K562 (cell line): ENCODE data around the gene C20orf141. TPM values are rescaled to one million over a fixed set of nuclear protein-coding genes. Genes with fewer than 3 reads are reported as not detected.

Experiments
- ATAC-seq: fragments of 200-7000 bp; cut with Tn5 transposase; 3 replicates; pipeline ENCODE4 v1.9.1; 2020; ENCODE audit warnings: moderate library complexity
- BruUV-seq: library from RNA; stranded (reverse); fragments of 400-500 nt; replicated peaks from 2 replicates; lab custom pipeline; 2021; lab: Mats Ljungman, UMichigan
- CTCF ChIA-PET: fragments of 300-600 bp; formaldehyde crosslinking; extraction: SDS; loops from one replicate; lab custom pipeline; 2021; ENCODE audit warnings: low intra/inter-chr PET ratio; lab: Yijun Ruan, JAX
- POLR2A ChIA-PET: fragments of 300-600, 350-650 bp; sonication (Branson Sonifier 250); formaldehyde crosslinking; extraction: SDS; loops from one replicate; lab custom pipeline; 2021; ENCODE audit warnings: antibody characterized with exemption, inconsistent platforms; lab: Yijun Ruan, JAX
- DNase-seq, 4 experiments: peaks; one replicate each; pipeline versions ENCODE4 v3.0.0 to v3.0.0-alpha.2; 2011 to 2018; ENCODE audit warnings: low spot score in 3 of 4, mixed read lengths in 3 of 4; ENCODE audit errors: extremely low read depth in 1 of 4
- FAIRE-seq: peaks from 2 replicates; lab custom pipeline; 2011; peaks lifted over from hg19 to GRCh38; lab: Jason Lieb, UNC
- H2AFZ ChIP-seq: 2 replicates; pipeline ENCODE4 v1.6.0; 2011; ENCODE audit warnings: low read depth, low read length, control low read depth, inconsistent platforms
- H3K27ac ChIP-seq: fragments of 200-600 bp; 3 replicates; pipeline ENCODE4 v1.8.0; 2011; ENCODE audit warnings: low read depth, mild to moderate bottlenecking, control low read depth, inconsistent platforms, low read length, moderate library complexity, mixed read lengths; ENCODE audit errors: extremely low read depth
- H3K27me3 ChIP-seq, 2 experiments: fragments of 300-600 bp in 1 of 2; 2 replicates in 1 of 2; 3 replicates in 1 of 2; pipeline versions ENCODE4 v1.6.0 to v1.8.0; 2011; ENCODE audit warnings: inconsistent platforms in 2 of 2, low read length in 2 of 2, mild to moderate bottlenecking in 1 of 2, mixed read lengths in 1 of 2, moderate library complexity in 1 of 2; ENCODE audit not compliant: control insufficient read depth in 2 of 2, insufficient read depth in 2 of 2
- H3K36me3 ChIP-seq: fragments of 300-600 bp; 3 replicates; pipeline ENCODE4 v1.8.0; 2011; ENCODE audit warnings: mild to moderate bottlenecking, low read length, inconsistent platforms; ENCODE audit not compliant: control insufficient read depth, insufficient read depth
- H3K4me1 ChIP-seq, 2 experiments: fragments of 200-600 bp in 1 of 2; replicated peaks in 1 of 2; 2 replicates in 1 of 2; 3 replicates in 1 of 2; pipeline versions ENCODE4 v1.5.1 to v1.8.0; 2011; ENCODE audit warnings: inconsistent platforms in 2 of 2, low read length in 2 of 2, mild to moderate bottlenecking in 1 of 2, mixed read lengths in 1 of 2, moderate library complexity in 1 of 2; ENCODE audit not compliant: control insufficient read depth in 2 of 2, insufficient read depth in 2 of 2
- H3K4me2 ChIP-seq: 2 replicates; pipeline ENCODE4 v1.6.1; 2011; ENCODE audit warnings: low read length, control low read depth, inconsistent platforms, mixed read lengths; ENCODE audit not compliant: insufficient read depth
- H3K4me3 ChIP-seq: fragments of 200-600 bp; sonication (generic), shearing (Covaris generic); 2 replicates; pipeline ENCODE4 v1.5.1; 2016; ENCODE audit warnings: control low read depth, inconsistent platforms
- H3K79me2 ChIP-seq: fragments of 200-600 bp; 3 replicates; pipeline ENCODE4 v1.8.0; 2011; ENCODE audit warnings: low read length, inconsistent platforms; ENCODE audit not compliant: control insufficient read depth, insufficient read depth
- H3K9ac ChIP-seq, 2 experiments: 2 replicates each; pipeline versions ENCODE4 v1.6.0 to v1.6.1; 2011; ENCODE audit warnings: low read depth in 2 of 2, low read length in 2 of 2, control low read depth in 1 of 2, inconsistent platforms in 1 of 2, mild to moderate bottlenecking in 1 of 2, mixed read lengths in 1 of 2; ENCODE audit not compliant: insufficient read depth in 1 of 2
- H3K9me1 ChIP-seq: one replicate; pipeline ENCODE4 v1.6.0; 2011; ENCODE audit warnings: inconsistent platforms, mild to moderate bottlenecking, low read length, moderate library complexity; ENCODE audit not compliant: control insufficient read depth, insufficient read depth
- H3K9me3 ChIP-seq: replicated peaks from 2 replicates; pipeline ENCODE4 v1.5.1; 2011; ENCODE audit warnings: low read depth, low read length, inconsistent platforms; ENCODE audit not compliant: control insufficient read depth, insufficient read depth
- H4K20me1 ChIP-seq: replicated peaks from 2 replicates; pipeline ENCODE4 v1.6.1; 2011; ENCODE audit warnings: low read length, inconsistent platforms, mixed read lengths; ENCODE audit not compliant: control insufficient read depth, insufficient read depth
- KLF16 ChIP-seq: IDR thresholded peaks from 2 replicates; pipeline ENCODE4 v1.6.1; 2016; ENCODE audit warnings: antibody characterized with exemption
- MCM2 ChIP-seq: fragments of 450-650 bp; IDR thresholded peaks from 2 replicates; pipeline ENCODE4 v1.6.1; 2017; ENCODE audit warnings: low read depth, mild to moderate bottlenecking
- MCM7 ChIP-seq, 2 experiments: fragments of 450-650 bp; IDR thresholded peaks; 2 replicates each; pipeline ENCODE4 v1.6.1; 2016 to 2018
- RAD21 ChIP-seq, 2 experiments: fragments of 250-450 bp in 1 of 2; fragments of 450-650 bp in 1 of 2; sonication (Bioruptor Pico) in 1 of 2; formaldehyde crosslinking in 1 of 2; IDR thresholded peaks in 1 of 2; conservative IDR thresholded peaks in 1 of 2; 2 replicates each; pipeline versions ENCODE4 v1.4.0 to v1.8.0; 2020 to 2022; ENCODE audit warnings: mild to moderate bottlenecking in 2 of 2, moderate library complexity in 1 of 2
- RAD51 ChIP-seq: fragments of 450-650 bp; IDR thresholded peaks from 2 replicates; pipeline ENCODE4 v1.7.1; 2016; ENCODE audit warnings: low read depth, mild to moderate bottlenecking, borderline replicate concordance
- RBM34 ChIP-seq: fragments of 200-400 bp; formaldehyde crosslinking; IDR thresholded peaks from 2 replicates; pipeline ENCODE4 v1.6.1; 2018; ENCODE audit warnings: low read length, borderline replicate concordance; ENCODE audit not compliant: insufficient read depth
- REST ChIP-seq, 2 experiments: fragments of 450-650 bp; formaldehyde crosslinking in 1 of 2; IDR thresholded peaks; 2 replicates each; pipeline versions ENCODE4 v1.4.0 to v1.6.1; 2014 to 2020; ENCODE audit warnings: mild to moderate bottlenecking in 2 of 2, borderline replicate concordance in 1 of 2, low read depth in 1 of 2
- SMC3 ChIP-seq: conservative IDR thresholded peaks from 2 replicates; pipeline ENCODE4 v1.6.1; 2011; ENCODE audit warnings: low read depth, low read length, improper control_type of control experiment; ENCODE audit not compliant: insufficient read depth
- SOX6 ChIP-seq: fragments of 450-650 bp; IDR thresholded peaks from 2 replicates; pipeline ENCODE4 v1.6.1; 2014; ENCODE audit warnings: mild to moderate bottlenecking
- SUPT5H ChIP-seq: fragments of 450-650 bp; IDR thresholded peaks from 2 replicates; pipeline ENCODE4 v1.6.1; 2016
- TFAP4 ChIP-seq: sonication (generic); formaldehyde crosslinking; IDR thresholded peaks from 2 replicates; pipeline ENCODE4 v1.8.0; 2022; ENCODE audit warnings: missing genetic modification reagents, mild to moderate bottlenecking, moderate library complexity, borderline replicate concordance
- ZEB2 ChIP-seq: fragments of 450-650 bp; IDR thresholded peaks from 2 replicates; pipeline ENCODE4 v1.6.1; 2016
- ZNF197 ChIP-seq: fragments of 200-800 bp; sonication (Bioruptor generic); IDR thresholded peaks from 2 replicates; pipeline ENCODE4 v1.6.1; 2016; ENCODE audit warnings: low read depth, missing genetic modification characterization, missing compliant biosample characterization
- ZNF24 ChIP-seq: fragments of 450-650 bp; IDR thresholded peaks from 2 replicates; pipeline ENCODE4 v1.6.1; 2016
- WGBS: fragments of 100-300 bp; shearing (Covaris generic); methylation state at CpG from one replicate; pipeline ENCODE4 v1.1.6; 2016; ENCODE audit warnings: low coverage, mixed read lengths; ENCODE audit not compliant: insufficient coverage; ENCODE audit errors: missing lambda C conversion rate; 5-methylcytosine and 5-hydroxymethylcytosine counted together
- in situ Hi-C: fragments of 300-500 bp; cut with MboI; formaldehyde crosslinking; loops from 4 replicates; pipeline ENCODE4 v1.15.0; 2018; ENCODE audit warnings: inconsistent platforms, mixed read lengths
- intact Hi-C: fragments of 100-400 bp; cut with micrococcal nuclease; formaldehyde crosslinking; loops from 2 replicates; pipeline ENCODE4 v1.14.2; 2022
- polyA plus RNA-seq, 8 experiments: library from polyadenylated mRNA; depleted of rRNA in 4 of 8; stranded (reverse) in 5 of 8; unstranded in 3 of 8; fragments of >200 nt; fragmentation: Nextera tagmentation in 2 of 8; fragmentation: Illumina TruSeq in 1 of 8; extraction: Ambion mirVana in 2 of 8; extraction: Trizol in 1 of 8; gene quantifications; 2 replicates each; pipeline versions ENCODE4 v1.2.1 to v1.2.3, GENCODE V29; 2011 to 2014; ENCODE audit warnings: inconsistent platforms in 1 of 8, missing spikeins in 1 of 8
- total RNA-seq, 7 experiments: library from RNA; depleted of rRNA in 6 of 7; stranded (reverse); fragments of >200 nt in 6 of 7; fragmentation: Illumina TruSeq in 2 of 7; extraction: Trizol in 2 of 7; gene quantifications; 2 replicates each; pipeline versions ENCODE4 v1.2.1 to v1.2.3, GENCODE V29; 2011 to 2021; ENCODE audit warnings: low replicate concordance in 1 of 7

The C20orf141 gene
- total and polyA plus RNA-seq, 9 of the 15 experiments (the other 6 are each of a cell fraction or from before 2014, with no cell fraction given): not detected

GRCh38 chr20:2816583-2817340 is 2.0 kb downstream of the C20orf141 start:
- DNase-seq: peak in 3 of 4 experiments; percentile 35 to 48 (median 38)
- 0 out of 2 replicates have a peak, but pooled peaks cover 2% of the 10 kb centered on the region for H3K9me3 ChIP-seq
- FAIRE-seq: no peak
- no peaks in the 10 kb centered on the region for H4K20me1 ChIP-seq
- ChIA-PET POLR2A (no interaction called here), CTCF (no interaction called here)
- H2AFZ ChIP-seq: peak overlapping the region; percentile 51
- H3K4me2 ChIP-seq: no peak overlapping the region
- peaks cover 3% of the 10 kb centered on the region for H3K9me1 ChIP-seq
- peaks cover 13 to 33% of the 10 kb centered on the region in 2 experiments for H3K4me1 ChIP-seq
- peak; percentile 86 for ATAC-seq
- no peaks in the 10 kb centered on the region for H3K79me2 ChIP-seq
- H3K27me3 ChIP-seq: no peaks in the 10 kb centered on the region
- H3K27ac ChIP-seq: no peak overlapping the region
- no TSS peak for BruUV-seq
- H3K4me3 ChIP-seq: no peak overlapping the region
- no peaks in the 10 kb centered on the region for H3K36me3 ChIP-seq
- H3K9ac ChIP-seq: no peak overlapping the region
- 27% methylated on average over 12 of the region's 20 CpGs for WGBS
- intact Hi-C loops (loop anchor here (2.0 kb wide), 1 partner anchor 36 kb away; no protein-coding TSS in a partner anchor), in situ Hi-C loops (no loop called here)
- TF ChIP-seq MCM2: no peak
- TF ChIP-seq REST (IDR thresholded peaks at IDR 0.05; ENCODE audit: borderline replicate concordance): peak; percentile 61; the same call in 1 of the 2 replicates
- no peak for TF ChIP-seq REST (CRISPR knock-in tag; IDR thresholded peaks at IDR 0.05; ENCODE audit: low read depth)
- no peak for TF ChIP-seq ZNF24
- TF ChIP-seq MCM7 (IDR thresholded peaks at IDR 0.05): no peak
- TF ChIP-seq SUPT5H: no peak
- 0 out of 2 replicates have a peak, but pooled peaks have one; percentile 20 for TF ChIP-seq TFAP4 (CRISPR knock-in tag)
- TF ChIP-seq ZNF197 (CRISPR knock-in tag): no peak
- no peak for TF ChIP-seq SOX6
- peak in 1 of 2 experiments; percentile 70; a peak in 2 of 4 replicates for TF ChIP-seq RAD21 (CRISPR knock-in tag; conservative IDR thresholded peaks at IDR 0.05 in 1 of 2, IDR thresholded peaks at IDR 0.05 in 1 of 2)
- TF ChIP-seq ZEB2: no peak
- no peak for TF ChIP-seq RBM34
- peak; percentile 40; the same call in 1 of the 2 replicates for TF ChIP-seq SMC3
- no peak for TF ChIP-seq KLF16
- no peak for TF ChIP-seq RAD51
